Eye (tissue), 1 donor: ENCODE measurements around the gene WDR49.

Source experiments
- DNase-seq: peaks from one replicate; pipeline ENCODE4 v3.0.0-alpha.2; 2015

WDR49 gene

GRCh38 chr3:167611718-167612117 is 42.0 kb downstream of the WDR49 start:
- no peak for DNase-seq

- DNase-seq = no peak
Observed at GRCh38 chr3:167609156-167609555, 44.6 kb downstream of the WDR49 start.

- no peak for DNase-seq
Observed at GRCh38 chr3:167606836-167607235, 46.9 kb downstream of the WDR49 start.

- DNase-seq = no peak
Observed at GRCh38 chr3:167605871-167606270, 47.9 kb downstream of the WDR49 start.

- no peak for DNase-seq
Observed at GRCh38 chr3:167602041-167602440, 51.7 kb downstream of the WDR49 start.

- no peak for DNase-seq
Observed at GRCh38 chr3:167587651-167588050, 66.1 kb downstream of the WDR49 start.

GRCh38 chr3:167575000-167575600 is 78.6 kb downstream of the WDR49 start:
- DNase-seq = peak; percentile 71

GRCh38 chr3:167572991-167573390 is 80.8 kb downstream of the WDR49 start:
- DNase-seq = no peak

- no peak for DNase-seq
Observed at GRCh38 chr3:167568634-167569033, 85.1 kb downstream of the WDR49 start.

- no peak for DNase-seq
Observed at GRCh38 chr3:167565489-167565888, 88.3 kb downstream of the WDR49 start.

GRCh38 chr3:167564612-167565011 is 89.1 kb downstream of the WDR49 start:
- peak; percentile 33 for DNase-seq

GRCh38 chr3:167559924-167560323 is 93.8 kb downstream of the WDR49 start:
- peak; percentile 63 for DNase-seq

- no peak for DNase-seq
Observed at GRCh38 chr3:167554898-167555297, 98.8 kb downstream of the WDR49 start.

GRCh38 chr3:167538081-167538480 is 115.7 kb downstream of the WDR49 start:
- no peak for DNase-seq

GRCh38 chr3:167521006-167521355 is 132.8 kb downstream of the WDR49 start:
- DNase-seq = no peak

GRCh38 chr3:167520266-167521005 is 133.3 kb downstream of the WDR49 start:
- DNase-seq = no peak

- no peak for DNase-seq
Observed at GRCh38 chr3:167507954-167508353, 145.8 kb downstream of the WDR49 start.

GRCh38 chr3:167502401-167502800 is 151.3 kb downstream of the WDR49 start:
- no peak for DNase-seq

GRCh38 chr3:167501941-167502340 is 151.8 kb downstream of the WDR49 start:
- no peak for DNase-seq

- DNase-seq = no peak
Observed at GRCh38 chr3:167497903-167498302, 155.8 kb downstream of the WDR49 start.

- DNase-seq = no peak
Observed at GRCh38 chr3:167493244-167493643, 160.5 kb downstream of the WDR49 start.

- DNase-seq = no peak
Observed at GRCh38 chr3:167491621-167492020, 162.1 kb downstream of the WDR49 start.

- no peak for DNase-seq
Observed at GRCh38 chr3:167489571-167489970, 164.2 kb downstream of the WDR49 start.

GRCh38 chr3:167487556-167487955 is 166.2 kb downstream of the WDR49 start:
- no peak for DNase-seq

- no peak for DNase-seq
Observed at GRCh38 chr3:167484551-167484950, 169.2 kb downstream of the WDR49 start.
